Gastroesophageal sphincter (tissue), 4 donors: Measurements from ENCODE around the gene SPRTN. TPM values are rescaled to one million over a fixed set of nuclear protein-coding genes. Genes with fewer than 3 reads are reported as not detected.

Source experiments
- ATAC-seq: fragments of 150-250 bp; one replicate; pipeline ENCODE4 v1.9.1; 2016; ENCODE audit warnings: mild to moderate bottlenecking, moderate library complexity
- H3K27ac ChIP-seq, 4 donors: fragments of 200-600 bp; sonication (generic) in 3 of 4; 1 replicate in 3 of 4; 2 replicates in 1 of 4; pipeline ENCODE4 v1.5.1; 2016 to 2019
- H3K27me3 ChIP-seq: fragments of 200-600 bp; sonication (generic); one replicate; pipeline ENCODE4 v1.5.1; 2019
- H3K36me3 ChIP-seq, 2 donors: fragments of 200-600 bp; sonication (generic); one replicate each; pipeline ENCODE4 v1.5.1; 2019; ENCODE audit warnings: control low read depth in 1 of 2
- H3K4me1 ChIP-seq, 3 donors: fragments of 200-600 bp; sonication (generic); 1 replicate in 2 of 3; 2 replicates in 1 of 3; pipeline ENCODE4 v1.5.1; 2016 to 2019; ENCODE audit warnings: control low read depth in 2 of 3
- H3K4me3 ChIP-seq, 2 donors: fragments of 200-600 bp; sonication (generic); one replicate each; pipeline ENCODE4 v1.5.1; 2019; ENCODE audit warnings: mild to moderate bottlenecking in 1 of 2, moderate library complexity in 1 of 2
- H3K9me3 ChIP-seq, 3 donors: fragments of 200-600 bp; sonication (generic); one replicate each; pipeline ENCODE4 v1.5.1; 2017 to 2019; ENCODE audit warnings: control low read depth in 2 of 3
- EP300 ChIP-seq: sonication (generic); formaldehyde crosslinking; IDR thresholded peaks from one replicate; pipeline ENCODE4 v1.6.1; 2017; ENCODE audit warnings: antibody characterized with exemption, mild to moderate bottlenecking
- POLR2A ChIP-seq, 2 donors: fragments of 450-650 bp; IDR thresholded peaks; one replicate each; pipeline ENCODE4 v1.6.1; 2017; ENCODE audit warnings: antibody characterized with exemption in 2 of 2, mild to moderate bottlenecking in 2 of 2, moderate library complexity in 1 of 2
- POLR2AphosphoS5 ChIP-seq: sonication (generic); formaldehyde crosslinking; IDR thresholded peaks from one replicate; pipeline ENCODE4 v1.6.1; 2017; ENCODE audit warnings: antibody characterized with exemption
- WGBS, 2 donors: methylation state at CpG; one replicate each; pipeline ENCODE4 v1.1.5; 2018; ENCODE audit warnings: low coverage in 1 of 2; 5-methylcytosine and 5-hydroxymethylcytosine counted together
- total RNA-seq, 4 donors: library from RNA; depleted of rRNA; stranded (reverse); fragments of >200 nt; gene quantifications; one replicate each; pipeline ENCODE4 v1.1.0, GENCODE V29; 2016
- TF ChIP-seq, protein P1 (sequence below), 4 experiments: fragments of 200-600 bp in 2 of 4; fragments of 450-650 bp in 2 of 4; sonication (generic) in 1 of 4; IDR thresholded peaks; one replicate each; pipeline ENCODE4 v1.5.1; 2017 to 2019; ENCODE audit warnings: antibody characterized with exemption in 4 of 4, mild to moderate bottlenecking in 2 of 4, moderate library complexity in 2 of 4

Gene SPRTN
- total RNA-seq, 4 donors from 2014 or later: 15.3 to 34.7 (median 20.7) TPM

DNA sequence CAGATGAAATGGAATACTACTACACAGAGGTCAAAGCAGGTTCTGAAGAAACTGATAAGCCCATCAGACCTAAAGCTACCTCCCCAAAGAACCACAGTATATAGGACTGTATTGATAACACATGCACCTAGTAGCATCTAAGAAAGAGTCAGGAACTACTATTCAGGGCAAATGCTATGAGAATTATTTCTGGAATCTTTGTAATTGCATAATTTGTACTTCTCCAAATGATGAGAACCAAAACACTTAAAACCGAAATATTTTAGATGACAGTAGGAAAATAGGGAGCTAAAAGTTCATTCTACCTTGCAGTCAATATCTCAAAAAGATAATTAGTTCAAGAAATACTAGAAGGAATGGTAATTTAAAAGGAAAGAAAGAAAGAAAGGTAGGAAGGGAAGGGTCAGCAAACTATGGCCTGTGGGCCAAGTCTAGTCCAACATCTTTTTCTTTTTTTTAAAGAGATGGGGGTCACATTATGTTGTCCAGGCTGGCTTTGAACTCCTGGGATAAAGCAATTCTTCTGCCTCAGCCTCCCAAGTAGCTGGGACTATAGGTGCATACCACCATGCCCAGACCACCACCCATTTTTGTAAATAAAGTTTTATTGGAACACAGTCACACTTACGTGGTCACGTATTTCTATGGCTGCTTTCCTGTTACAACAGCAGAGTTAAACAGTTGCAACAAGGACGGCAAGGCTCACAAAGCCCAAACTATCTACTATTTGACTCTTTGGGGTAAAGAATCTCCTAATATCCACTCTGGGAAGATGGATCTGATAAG lies 60.0 kb downstream of the SPRTN start:
- 67 to 89% methylated on average over 4 of the region's 4 CpGs for WGBS, 2 donors
- no peak for TF ChIP-seq POLR2A (IDR thresholded peaks at IDR 0.05)
- TF ChIP-seq POLR2AphosphoS5: no peak
- TF ChIP-seq EP300: no peak
- TF ChIP-seq, protein P1, sequence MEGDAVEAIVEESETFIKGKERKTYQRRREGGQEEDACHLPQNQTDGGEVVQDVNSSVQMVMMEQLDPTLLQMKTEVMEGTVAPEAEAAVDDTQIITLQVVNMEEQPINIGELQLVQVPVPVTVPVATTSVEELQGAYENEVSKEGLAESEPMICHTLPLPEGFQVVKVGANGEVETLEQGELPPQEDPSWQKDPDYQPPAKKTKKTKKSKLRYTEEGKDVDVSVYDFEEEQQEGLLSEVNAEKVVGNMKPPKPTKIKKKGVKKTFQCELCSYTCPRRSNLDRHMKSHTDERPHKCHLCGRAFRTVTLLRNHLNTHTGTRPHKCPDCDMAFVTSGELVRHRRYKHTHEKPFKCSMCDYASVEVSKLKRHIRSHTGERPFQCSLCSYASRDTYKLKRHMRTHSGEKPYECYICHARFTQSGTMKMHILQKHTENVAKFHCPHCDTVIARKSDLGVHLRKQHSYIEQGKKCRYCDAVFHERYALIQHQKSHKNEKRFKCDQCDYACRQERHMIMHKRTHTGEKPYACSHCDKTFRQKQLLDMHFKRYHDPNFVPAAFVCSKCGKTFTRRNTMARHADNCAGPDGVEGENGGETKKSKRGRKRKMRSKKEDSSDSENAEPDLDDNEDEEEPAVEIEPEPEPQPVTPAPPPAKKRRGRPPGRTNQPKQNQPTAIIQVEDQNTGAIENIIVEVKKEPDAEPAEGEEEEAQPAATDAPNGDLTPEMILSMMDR (IDR thresholded peaks at IDR 0.05): no peak
- Histone ChIP-seq H3K4me3 (no peak overlapping the region), H3K36me3 (no peaks in the 10 kb centered on the region), H3K9me3 (no peaks in the 10 kb centered on the region), H3K27ac (no peak overlapping the region), H3K4me1 (peaks cover 7 to 81% (median 12%) of the 10 kb centered on the region in 3 donors), H3K27me3 (no peaks in the 10 kb centered on the region)
- ATAC-seq: no peak

DNA sequence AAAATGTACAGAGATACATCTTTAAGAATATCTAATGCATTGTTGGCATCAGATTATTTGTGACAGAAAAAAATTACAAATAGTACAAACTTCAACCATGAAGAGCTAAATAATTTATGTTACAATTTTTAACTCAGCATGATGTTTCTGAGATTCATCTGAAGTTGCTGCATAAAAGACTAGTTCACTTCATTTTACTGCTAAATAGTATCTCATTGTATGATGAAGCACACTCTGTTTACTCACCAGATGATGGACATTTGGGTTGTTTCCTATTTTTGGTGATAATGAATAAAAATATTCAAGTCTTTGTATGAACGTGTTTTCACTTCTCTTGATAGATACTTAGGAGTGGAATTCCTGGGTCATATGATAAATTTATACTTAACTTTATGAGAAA lies 63.4 kb downstream of the SPRTN start:
- no peaks in the 10 kb centered on the region for H3K36me3 ChIP-seq
- no peak overlapping the region for H3K4me3 ChIP-seq
- H3K4me1 ChIP-seq: peaks cover 6 to 77% (median 7%) of the 10 kb centered on the region in 3 donors
- no peak overlapping the region for H3K27ac ChIP-seq
- no peaks in the 10 kb centered on the region for H3K27me3 ChIP-seq
- 0 to 67% methylated on average over 1 of the region's 1 CpG for WGBS, 2 donors
- no peak for ATAC-seq
- TF ChIP-seq EP300: no peak
- TF ChIP-seq POLR2A (IDR thresholded peaks at IDR 0.05): no peak
- no peaks in the 10 kb centered on the region for H3K9me3 ChIP-seq

DNA sequence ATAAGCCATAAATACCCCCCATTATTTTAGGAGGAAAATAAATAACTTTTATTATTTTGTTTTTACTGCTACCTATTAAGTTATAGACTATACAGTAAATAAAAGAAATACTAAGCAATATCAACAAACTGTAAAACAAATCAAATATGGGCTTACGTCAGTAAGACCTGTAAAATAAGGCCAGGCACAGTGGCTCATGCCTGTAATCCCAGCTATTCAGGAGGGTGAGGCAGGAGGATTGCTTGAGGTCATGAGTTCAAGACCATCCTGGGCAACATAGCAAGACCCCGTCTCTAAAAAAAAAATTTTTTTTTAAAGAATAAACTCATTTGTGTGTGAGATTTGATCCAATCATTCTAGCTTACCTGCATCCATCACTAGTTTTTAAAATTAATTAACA lies 66.2 kb downstream of the SPRTN start:
- H3K4me3 ChIP-seq: no peak overlapping the region
- no peak overlapping the region for H3K27ac ChIP-seq
- peaks cover 11 to 79% (median 12%) of the 10 kb centered on the region in 3 donors for H3K4me1 ChIP-seq
- H3K36me3 ChIP-seq: no peaks in the 10 kb centered on the region
- TF ChIP-seq, protein P1 (IDR thresholded peaks at IDR 0.05): no peak
- TF ChIP-seq POLR2AphosphoS5 (no peak), POLR2A (IDR thresholded peaks at IDR 0.05) (no peak)
- WGBS, 2 donors: 65 to 93% methylated on average over 2 of the region's 2 CpGs
- H3K27me3 ChIP-seq: no peaks in the 10 kb centered on the region
- H3K9me3 ChIP-seq: no peaks in the 10 kb centered on the region
- ATAC-seq: no peak

Other genes starting within 250 kb of the SPRTN start
- under 1 TPM in 2 of 4 donors, not detected in 2; 0.04 to 0.13 TPM for gene TRIM67, start 176.2 kb upstream of the SPRTN start, total RNA-seq
- gene GNPAT, start 97.1 kb upstream of the SPRTN start, total RNA-seq: 10 to 100 TPM; 43.8 to 74.5 (median 57.7) TPM
- gene EXOC8, start 441 bp upstream of the SPRTN start, total RNA-seq: 10 to 100 TPM; 11.8 to 15.3 (median 14.4) TPM
- gene EGLN1, start 84.0 kb downstream of the SPRTN start, total RNA-seq: 10 to 100 TPM; 42.5 to 67.5 (median 56.7) TPM
- 10 to 100 TPM; 24.4 to 37.4 (median 33.5) TPM for gene TSNAX, start 190.4 kb downstream of the SPRTN start, total RNA-seq